ENCODE measurements around the gene CRYZL1. TPM values are rescaled to one million over a fixed set of nuclear protein-coding genes. Genes with fewer than 3 reads are reported as not detected.
"Not testable (repeated sequence)": the region's sequence is repeated elsewhere in the genome, so short reads cannot be mapped to it uniquely, and the experiment has no call there.

The CRYZL1 gene
- total RNA-seq, 1 donor from 2014 or later = 17.4 TPM

DNA sequence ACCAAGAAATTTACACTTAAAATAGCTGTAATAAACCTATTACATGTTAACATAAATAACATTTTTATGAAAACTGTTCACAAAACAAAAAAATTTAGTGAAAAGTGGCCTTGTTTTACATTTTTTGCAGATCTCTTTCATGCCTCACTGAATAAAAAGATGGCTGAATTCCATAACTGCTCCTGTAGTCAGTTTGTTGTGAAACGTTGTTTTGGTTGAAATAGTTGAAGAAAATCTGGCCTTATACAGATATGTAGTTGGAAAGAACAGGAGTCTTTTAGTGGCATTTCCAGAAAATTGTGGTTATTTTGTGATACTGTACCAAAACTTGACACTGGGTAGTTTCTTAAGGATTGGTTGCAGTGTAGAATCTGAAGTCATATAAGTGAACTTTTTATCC lies 18.9 kb upstream of the CRYZL1 start:
- no peak for ATAC-seq

DNA sequence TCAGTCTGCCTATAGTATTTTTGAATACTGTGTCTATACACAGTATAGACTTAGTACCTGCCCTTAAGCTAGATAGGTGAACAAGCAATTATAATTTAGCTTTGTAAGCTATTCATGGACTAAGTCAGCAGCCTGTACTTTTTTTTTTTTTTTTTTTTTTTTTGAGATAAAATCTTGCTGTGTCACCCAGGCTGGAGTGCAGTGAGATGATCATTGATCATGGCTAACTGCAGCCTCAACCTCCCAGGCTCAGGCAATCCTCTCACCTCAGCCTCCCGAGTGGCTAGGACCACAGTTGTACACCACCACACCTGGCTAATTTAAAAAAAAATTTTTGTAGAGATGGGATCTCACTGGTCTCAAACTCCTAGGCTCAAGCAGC lies 18.0 kb upstream of the CRYZL1 start:
- no peak for ATAC-seq

DNA sequence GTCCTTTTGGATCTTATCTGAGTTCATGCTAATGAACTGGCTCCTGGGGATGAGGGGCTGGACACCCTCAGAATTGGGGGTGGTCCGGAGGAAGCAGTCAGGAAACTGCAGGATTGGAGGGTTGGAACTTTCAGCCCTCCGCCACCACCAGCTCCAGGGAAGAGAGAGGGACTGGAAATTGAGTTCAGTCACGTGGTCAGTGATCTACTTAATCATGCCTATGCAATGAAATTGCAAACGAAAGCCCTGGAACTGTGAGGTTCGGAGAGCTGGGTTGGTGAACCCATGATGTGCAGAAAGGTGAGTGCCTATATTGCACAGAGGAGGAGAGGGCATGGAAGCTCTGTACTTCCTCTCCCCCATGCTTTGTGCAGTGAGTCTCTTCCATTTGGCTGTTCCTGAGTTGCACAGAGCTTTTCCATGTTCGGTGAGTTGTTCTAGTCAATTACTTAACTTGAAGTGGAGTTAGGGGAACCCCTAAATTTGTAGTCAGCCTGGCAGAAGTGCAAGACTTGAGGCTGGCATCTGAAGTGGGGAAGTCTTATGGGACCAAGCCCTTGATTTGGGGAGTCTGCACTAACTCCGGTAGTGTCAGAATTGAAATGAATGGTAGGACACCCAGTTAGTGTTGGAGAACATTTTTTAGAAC lies 17.5 kb upstream of the CRYZL1 start:
- no peak for ATAC-seq

DNA sequence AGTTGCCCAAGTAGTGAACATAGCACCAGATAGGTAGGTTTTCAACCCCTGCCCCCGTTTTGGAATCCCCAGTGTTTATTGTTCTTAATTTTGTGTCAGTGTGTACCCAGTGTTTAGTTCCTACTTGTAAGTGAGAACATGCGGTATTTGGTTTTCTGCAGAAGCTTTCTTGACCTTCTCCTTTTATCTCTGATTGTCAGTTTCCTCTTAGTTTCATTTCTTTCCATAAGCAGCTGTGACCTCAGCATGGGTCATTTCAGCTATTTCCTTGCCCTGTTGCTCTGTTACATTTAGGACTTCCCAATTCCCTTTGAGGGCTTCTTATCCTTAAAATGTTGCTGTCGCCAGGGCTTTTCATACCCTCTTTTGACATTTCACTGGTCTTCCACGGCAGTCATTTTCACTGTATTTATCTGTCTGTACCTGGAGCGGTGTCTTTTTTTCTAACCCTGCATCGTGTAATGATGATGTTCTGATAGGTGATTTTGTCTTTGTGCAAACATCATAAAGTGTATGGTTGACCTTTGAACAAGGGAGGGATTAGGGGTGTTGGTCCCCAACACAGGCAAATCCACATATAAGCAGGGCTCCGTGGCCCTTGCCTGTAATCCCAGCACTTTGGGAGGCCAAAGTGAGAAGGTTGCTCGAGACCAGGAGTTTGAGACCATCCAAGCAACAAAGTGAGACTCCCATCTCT lies 15.7 kb upstream of the CRYZL1 start:
- no peak for ATAC-seq

DNA sequence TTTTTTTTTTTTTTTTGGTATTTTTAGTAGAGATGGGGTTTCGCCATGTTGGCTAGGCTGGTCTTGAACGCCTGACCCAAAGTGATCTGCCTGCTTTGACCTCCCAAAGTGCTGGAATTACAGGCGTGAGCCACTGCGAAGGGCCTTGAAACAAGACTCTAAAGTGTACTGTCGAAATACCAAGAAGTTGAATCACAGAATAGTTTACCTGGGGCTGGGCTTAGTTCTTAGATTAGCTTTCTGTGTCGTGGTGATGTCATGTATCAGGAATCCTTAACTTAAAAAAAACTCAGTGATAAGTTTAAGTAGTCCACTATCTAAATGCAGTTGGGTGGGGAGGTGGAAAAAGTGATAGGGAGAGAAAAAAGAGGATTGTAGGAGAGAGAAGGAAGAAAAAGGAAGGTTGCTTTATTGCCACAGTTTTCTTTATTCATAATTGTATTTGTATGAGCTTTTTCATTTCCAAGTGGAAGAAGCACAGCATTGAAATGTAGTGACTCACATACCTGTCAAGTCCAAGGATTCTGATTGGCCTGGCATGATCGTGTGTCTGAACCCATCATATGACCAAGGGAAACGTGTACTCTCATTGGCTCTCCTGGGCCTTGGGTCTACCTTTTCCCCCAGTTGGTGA lies 14.2 kb upstream of the CRYZL1 start:
- peak; percentile 88 for ATAC-seq

DNA sequence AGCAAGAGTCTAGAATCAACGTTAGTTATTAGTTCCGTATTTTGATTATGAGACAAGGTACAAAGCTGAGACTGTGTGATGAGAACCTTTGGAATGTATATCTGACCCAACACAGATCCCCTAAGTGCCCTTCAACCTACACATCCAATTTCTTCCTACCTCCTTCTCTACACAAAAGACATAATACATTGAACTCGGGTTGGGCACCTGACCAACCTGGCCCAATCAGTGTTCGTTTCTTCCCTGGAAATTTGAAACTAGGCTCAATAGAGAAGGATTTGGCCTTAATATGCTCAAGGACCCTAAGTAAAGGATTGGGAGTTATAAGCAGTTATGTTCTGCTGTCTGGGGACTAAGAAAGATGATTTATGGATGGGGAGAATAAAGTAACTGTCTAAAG lies 12.9 kb upstream of the CRYZL1 start:
- ATAC-seq = no peak

DNA sequence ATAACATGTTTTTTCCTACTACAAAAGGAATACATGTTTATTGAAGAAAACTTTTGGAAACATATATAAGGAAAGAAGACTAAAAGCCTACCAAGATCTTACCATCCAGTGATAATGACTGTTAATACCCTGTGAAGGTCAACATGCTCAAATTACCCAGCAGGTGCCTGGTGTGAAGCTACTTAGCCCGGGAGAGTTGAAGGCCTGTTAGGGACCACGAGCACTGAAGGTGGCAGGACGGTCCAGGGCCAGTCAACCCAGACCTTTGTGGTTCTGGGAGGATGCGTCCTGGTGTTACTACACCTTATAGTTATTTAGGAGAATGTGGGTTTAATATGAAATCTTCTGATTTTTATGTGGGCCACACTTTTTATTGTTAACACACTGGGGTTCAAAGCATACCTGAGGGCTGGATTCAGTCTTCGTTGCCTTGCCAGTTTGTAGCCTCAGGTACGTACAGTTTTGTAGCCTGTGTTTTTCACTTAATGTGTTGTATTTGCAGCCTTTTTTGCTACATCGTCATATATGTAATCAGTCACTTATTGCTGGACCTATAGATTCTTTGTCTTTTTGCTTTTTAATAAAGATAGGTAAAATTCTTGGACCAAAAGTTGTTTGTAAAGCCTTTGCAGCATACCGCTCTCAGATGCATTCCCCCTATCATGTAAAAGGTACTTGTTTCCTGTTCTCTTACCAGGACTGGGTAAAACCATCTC lies 10.6 kb upstream of the CRYZL1 start:
- ATAC-seq = no peak

DNA sequence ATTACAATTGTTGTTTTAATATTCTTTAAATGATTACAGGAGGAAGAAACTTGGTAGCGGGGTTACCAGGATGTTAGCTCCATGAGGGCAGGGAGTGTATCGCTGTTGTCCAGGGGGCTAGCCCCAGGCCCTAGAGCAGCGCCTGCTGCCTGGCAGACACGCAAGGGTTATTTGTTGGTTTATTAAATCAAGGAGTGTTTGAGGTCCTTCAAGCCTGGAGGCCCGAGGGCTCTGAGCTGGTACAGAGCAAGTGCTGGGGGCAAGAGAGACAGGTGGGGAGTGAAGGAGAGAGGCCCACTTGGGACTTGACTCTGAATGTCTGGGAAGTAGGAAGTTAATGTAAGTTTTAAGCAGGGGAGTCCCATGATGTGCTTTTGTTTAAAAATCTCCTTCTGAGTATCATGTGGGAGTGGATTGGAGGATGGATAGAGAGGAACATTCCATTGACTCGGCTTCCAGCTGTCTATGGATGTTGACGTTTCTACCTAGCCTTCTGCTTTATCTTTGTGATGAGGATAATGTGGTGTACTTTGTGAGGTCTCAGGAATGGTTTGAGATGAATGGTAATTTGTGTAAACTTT lies 9.5 kb upstream of the CRYZL1 start:
- no peak for ATAC-seq

DNA sequence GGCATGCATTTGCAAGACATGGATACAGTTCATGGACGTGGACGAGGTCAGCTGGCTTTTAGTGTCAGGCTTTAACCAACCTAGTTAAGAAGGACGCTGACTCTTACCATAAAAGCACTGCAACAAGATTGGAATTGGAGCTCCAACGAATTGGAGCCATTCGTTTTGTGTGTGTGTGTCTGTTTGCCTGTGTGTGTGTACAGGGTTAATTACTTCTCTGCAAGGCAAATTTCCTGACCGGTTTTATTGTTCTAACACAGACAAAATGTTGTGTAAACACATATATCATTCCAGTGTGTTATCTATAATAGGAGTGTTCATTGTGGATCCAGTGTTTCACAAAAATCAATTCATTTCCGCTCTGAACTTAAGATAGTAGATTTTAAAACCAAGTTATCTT lies 8.7 kb upstream of the CRYZL1 start:
- no peak for ATAC-seq

DNA sequence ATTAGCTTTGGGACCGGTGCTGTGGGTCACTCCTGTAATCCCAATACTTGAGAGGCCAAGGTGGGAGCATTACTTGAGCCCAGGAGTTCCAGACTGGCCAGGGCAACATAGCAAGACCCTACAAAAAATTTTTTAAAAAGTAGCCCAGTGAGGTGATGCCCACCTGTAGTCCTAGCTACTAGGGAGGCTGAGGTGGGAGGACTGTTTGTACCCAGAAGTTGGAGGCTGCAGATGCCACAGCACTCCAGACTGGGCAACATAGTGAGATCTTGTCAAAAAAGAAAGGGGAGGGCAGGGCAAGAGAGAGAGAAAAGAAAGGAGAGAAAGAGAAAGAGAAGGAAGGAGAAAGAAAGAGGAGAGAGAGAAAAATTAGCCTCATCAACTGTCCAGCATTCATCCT lies 7.0 kb upstream of the CRYZL1 start:
- no peak for ATAC-seq

DNA sequence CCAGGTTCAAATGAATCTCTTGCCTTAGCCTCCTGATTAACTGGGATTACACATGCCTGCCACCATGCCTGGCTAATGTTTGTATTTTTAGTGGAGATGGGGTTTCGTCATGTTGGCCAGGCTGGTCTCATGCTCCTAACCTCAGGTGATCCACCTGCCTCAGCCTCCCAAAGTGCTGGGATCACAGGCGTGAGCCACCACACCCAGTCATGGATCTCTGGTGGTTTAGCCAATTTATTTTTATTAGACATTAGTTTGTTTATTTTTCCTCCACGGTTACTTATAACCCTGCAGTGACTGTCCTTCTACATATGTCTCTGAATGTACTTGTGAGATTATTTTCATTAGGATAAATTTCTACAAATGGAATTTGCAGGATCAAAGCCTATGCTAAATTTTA lies 6.0 kb upstream of the CRYZL1 start:
- no peak for ATAC-seq

DNA sequence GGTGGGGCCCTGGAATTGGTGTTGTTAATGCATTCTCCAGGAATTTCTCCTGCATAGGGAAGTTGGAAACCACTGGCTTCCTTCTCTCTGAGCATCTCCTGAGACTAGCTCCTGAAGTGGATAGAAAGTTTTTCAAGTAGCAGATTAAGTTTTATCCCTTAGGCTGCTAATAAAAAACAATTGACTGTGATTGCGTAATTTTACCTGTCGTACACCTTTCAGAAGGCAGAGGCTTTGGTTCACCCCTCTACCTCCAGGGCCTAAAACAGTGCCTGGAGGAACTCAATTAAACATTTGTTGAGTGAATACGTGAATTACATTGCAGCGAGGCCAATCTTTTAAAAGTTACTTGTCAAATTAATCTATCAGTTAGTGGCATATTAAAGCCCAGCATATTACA lies 4.2 kb upstream of the CRYZL1 start:
- no peak for ATAC-seq

DNA sequence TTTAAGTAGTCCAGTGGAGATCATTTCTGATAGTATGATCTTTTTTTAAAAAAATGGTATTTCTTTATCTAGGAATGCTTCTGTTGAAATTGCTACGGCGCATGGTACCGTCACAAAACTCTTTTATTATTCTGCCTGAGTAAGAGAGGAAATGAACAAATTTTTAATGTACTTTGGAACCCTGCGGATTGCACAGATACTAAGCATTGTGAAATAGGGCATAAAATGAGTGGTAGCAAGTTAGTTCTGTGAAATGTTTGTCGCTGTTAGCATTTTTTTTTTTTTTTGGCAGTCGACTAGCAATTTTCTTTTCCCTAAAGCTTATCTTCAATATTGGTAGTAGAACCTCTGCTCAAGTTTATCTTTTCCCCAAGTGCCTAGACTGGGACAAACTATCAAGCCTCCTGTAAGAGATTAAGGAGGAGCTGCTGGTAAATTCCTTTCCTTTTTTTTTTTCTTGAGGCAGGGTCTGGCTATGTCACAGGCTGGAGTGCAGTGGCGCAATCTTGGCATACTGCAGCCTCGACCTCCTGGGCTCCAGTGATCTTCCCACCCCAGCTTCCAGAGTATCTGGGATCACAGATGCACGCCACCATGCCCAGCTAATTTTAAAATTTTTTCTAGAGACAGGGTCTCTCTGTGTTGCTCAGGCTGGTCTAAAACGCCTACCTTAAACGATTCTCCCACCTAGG lies 3.0 kb upstream of the CRYZL1 start:
- ATAC-seq = no peak

DNA sequence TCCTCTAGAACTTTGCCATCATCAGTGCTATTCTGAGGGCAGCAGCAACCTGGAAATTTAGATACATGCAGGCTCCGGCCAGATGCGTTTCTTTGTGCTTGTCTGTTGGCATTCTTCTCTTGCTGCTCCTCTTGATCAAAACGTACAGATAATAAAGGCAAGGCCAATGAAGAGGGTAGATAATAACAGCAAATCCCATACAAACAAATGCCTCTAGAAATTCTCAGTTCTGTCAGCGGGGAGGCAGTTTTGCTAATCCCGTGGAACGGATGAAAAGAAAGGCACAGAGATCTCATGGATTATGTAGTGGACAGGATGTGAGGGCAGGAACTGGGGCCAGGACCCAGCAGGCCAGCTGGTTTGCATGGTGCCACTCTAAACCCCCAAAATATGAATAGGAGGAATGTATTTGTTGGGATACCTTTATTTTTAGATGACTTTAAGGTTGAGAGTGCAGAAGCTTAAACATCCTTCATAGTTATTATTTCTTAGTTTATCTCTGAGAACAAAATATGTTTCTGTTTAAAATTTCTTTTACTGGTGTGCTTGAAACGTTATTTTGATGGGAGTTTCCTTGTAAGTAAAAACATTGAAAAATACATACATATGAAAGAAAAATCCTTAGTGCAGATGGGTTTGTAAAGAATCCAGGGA lies 2.2 kb upstream of the CRYZL1 start:
- no peak for ATAC-seq

DNA sequence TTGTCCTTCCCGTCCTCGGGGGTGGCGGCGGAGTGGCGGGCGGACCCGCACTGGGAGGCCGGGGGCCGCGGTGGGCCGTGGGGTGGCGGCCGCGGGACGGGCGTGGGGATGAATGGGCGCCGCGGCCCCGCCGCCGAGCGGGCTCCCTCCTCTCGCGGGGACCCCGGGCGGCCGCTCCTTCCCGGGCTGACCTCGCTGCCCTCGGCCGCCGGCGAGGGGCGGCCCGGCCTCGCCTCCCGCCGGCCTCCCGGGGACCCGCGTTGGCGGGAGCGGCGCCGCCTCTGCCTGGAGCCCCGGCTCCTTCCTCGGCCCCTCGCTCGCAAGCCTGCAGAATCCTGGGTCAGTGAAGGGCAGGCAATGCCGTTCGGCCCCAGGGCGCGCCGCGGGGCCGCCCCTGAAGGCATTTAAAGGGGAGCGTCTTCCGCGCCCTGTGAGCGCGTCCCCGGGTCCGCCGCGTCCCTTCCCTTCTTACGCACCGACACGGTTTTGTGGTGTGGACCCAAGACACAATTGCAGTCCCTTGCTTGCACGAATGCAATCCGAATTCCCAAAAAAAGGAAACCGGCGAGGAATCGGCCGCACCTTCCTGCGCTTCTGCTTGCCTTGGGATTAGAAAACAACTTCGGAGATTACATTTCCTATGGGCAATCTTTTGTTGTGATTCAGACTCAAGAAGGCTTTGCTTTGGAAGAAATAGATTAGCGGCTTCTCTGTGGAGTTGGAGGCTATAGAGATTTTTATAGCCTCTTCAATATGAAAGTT lies 1.5 kb upstream of the CRYZL1 start:
- no peak for ATAC-seq

DNA sequence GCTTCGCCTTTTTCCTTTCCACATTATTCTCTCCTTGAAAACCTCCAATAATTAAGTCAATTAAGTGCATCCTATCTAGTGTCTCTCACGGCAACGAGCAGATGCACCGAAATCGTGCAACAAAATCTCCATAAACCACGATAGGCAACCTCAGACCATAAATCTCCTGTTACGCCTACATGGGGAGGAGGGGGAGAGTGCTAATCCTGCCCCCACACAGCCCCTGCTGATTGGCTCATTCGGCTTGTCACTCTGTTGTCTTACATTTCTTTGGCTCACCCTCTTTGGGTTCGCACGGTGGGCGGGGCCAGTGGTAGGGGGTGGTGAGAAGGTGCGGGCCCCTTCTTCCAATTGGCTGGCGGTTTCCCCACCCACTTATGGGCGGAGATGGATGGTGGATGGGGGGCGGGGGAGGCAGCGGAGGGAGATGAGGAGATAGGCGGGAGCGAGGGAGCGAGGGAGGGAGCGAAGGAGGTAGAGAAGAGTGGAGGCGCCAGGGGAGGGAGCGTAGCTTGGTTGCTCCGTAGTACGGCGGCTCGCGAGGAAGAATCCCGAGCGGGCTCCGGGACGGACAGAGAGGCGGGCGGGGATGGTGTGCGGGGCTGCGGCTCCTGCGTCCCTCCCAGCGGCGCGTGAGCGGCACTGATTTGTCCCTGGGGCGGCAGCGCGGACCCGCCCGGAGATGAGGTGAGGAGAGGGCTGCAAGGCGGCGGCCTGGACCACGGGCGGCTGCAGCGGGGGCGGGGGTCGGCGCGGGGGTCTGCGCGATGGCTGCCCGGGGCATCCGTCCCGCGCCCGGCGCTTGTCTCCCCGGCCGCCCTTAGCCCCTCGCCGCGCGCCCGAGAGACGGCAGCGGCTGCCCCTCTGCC lies 720 bp upstream of the CRYZL1 start, which contains the start of gene ITSN1:
Gene ITSN1 (plus strand): TSS at position 475 of the 869 bp plus-strand sequence. CDS start 76,328 bp downstream, outside the sequence.
- peak; percentile 96 for ATAC-seq

DNA sequence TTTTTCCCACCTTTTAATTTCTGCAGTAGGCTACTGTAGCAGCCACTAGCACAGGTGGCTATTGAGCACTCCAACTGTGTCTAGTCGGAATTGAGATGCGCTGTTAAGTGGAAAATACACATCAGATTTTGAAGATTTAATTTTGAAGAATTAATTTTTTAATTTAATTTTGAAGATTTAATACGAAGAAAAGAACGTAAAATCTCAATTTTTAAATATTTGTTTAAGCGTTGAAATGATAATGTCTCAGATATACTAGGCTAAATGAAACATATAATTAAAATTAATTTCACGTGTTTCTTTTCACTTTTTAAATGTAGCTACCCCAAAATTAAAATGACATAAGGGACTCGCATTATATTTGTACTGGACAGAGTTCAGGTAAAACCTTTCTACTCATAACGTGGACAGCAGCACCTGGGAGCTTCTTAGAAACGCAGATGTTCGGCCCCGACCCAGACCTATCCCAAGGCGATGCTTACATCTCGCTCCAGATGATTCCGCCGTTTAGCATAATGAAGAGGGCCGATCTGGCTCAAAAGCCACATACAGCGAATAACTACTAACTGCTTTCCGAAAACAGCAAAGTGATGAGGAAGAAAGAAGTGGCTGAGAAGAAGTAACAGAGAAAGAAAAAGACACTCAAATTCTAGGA lies 717 bp downstream of the CRYZL1 start:
- ATAC-seq = no peak

DNA sequence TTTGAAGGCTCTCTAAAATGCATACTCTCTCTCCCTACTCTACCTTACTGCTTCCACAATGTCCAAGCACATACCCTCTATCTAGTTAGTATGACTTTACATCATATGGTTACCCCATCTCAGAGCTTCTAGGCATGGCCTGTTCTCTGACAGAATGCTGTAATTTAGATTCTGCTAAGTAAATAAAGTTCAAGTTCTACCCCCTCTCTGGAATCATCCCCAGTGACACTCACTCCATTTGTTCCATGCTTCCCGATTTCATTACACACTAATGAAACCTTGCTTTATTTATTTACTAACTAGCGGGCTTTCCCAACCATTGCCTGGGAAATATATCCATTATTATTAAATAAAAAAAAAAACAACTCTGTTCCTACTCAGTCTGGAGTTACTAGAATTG lies 7.3 kb downstream of the CRYZL1 start:
- ATAC-seq = no peak

DNA sequence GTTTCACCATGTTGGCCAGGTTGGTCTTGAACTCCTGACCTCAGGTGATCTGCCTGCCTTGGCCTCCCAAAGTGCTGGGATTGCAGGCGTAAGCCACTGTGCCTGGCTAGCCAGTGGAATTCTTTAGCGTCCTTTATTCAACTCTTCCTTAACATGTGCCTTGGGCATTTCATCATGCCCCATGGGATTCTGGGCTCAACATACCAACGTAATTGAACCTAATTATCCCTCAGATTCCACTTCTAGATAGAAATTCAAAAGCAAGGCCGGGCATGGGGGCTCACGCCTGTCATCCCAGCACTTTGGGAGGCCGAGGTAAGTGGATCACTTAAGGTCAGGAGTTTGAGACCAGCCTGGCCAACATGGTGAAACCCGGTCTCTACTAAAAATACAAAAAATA lies 15.4 kb downstream of the CRYZL1 start:
- not testable (repeated sequence) for ATAC-seq
